Neural cell (in vitro differentiated cells): ENCODE measurements around the gene VPS13D. TPM values are rescaled to one million over a fixed set of nuclear protein-coding genes. Genes with fewer than 3 reads are reported as not detected.

Source experiments
- H2AFZ ChIP-seq: fragments of 200-600, 300-800 bp; sonication (generic), shearing (Covaris generic); 2 replicates; pipeline ENCODE4 v1.6.0; 2014; ENCODE audit warnings: low read depth, mild to moderate bottlenecking, antibody characterized with exemption, low read length, moderate library complexity
- H3F3A ChIP-seq: fragments of 200-600 bp; shearing (Covaris generic); 2 replicates; pipeline ENCODE4 v1.6.1; 2016; ENCODE audit warnings: mild to moderate bottlenecking, moderate library complexity, mixed read lengths, antibody characterized with exemption, low read length; ENCODE audit not compliant: insufficient read depth, poor library complexity, severe bottlenecking
- H3K27ac ChIP-seq: fragments of 200-600, 300-800 bp; sonication (generic), shearing (Covaris generic); 2 replicates; pipeline ENCODE4 v1.5.1; 2014; ENCODE audit warnings: mild to moderate bottlenecking, low read length, moderate library complexity
- H3K27me3 ChIP-seq: fragments of 300-800, 200-600 bp; sonication (generic), shearing (Covaris generic); 2 replicates; pipeline ENCODE4 v1.6.0; 2014; ENCODE audit warnings: mild to moderate bottlenecking, low read depth, low read length, moderate library complexity; ENCODE audit not compliant: insufficient read depth
- H3K36me3 ChIP-seq: fragments of 300-800, 200-600 bp; sonication (generic), shearing (Covaris generic); 2 replicates; pipeline ENCODE4 v1.5.1; 2014; ENCODE audit warnings: mild to moderate bottlenecking, antibody characterized with exemption, low read length, moderate library complexity; ENCODE audit not compliant: insufficient read depth
- H3K4me2 ChIP-seq: fragments of 300-800, 200-600 bp; sonication (generic), shearing (Covaris generic); 2 replicates; pipeline ENCODE4 v1.6.0; 2014; ENCODE audit warnings: mild to moderate bottlenecking, low read length
- H3K4me3 ChIP-seq: fragments of 300-800, 200-600 bp; sonication (generic), shearing (Covaris generic); 2 replicates; pipeline ENCODE4 v1.5.1; 2014; ENCODE audit warnings: mild to moderate bottlenecking, low read length, moderate library complexity
- H3K79me2 ChIP-seq: fragments of 200-600 bp; shearing (Covaris generic); replicated peaks from 2 replicates; pipeline ENCODE4 v1.6.0; 2014; ENCODE audit warnings: mild to moderate bottlenecking, low read length, moderate library complexity; ENCODE audit not compliant: insufficient read depth
- H3K9ac ChIP-seq: fragments of 300-800, 200-600 bp; sonication (generic), shearing (Covaris generic); 2 replicates; pipeline ENCODE4 v1.6.1; 2016; ENCODE audit warnings: mild to moderate bottlenecking, low read length, mixed read lengths
- H3K9me2 ChIP-seq: fragments of 200-600 bp; shearing (Covaris generic); 2 replicates; pipeline ENCODE4 v1.6.1; 2016; ENCODE audit warnings: mild to moderate bottlenecking, low read length, mixed read lengths; ENCODE audit not compliant: insufficient read depth
- H3K9me3 ChIP-seq: fragments of 200-600, 300-800 bp; sonication (generic), shearing (Covaris generic); 2 replicates; pipeline ENCODE4 v1.6.1; 2016; ENCODE audit warnings: mild to moderate bottlenecking, mixed run types, low read length, moderate library complexity, mixed read lengths
- H4K20me1 ChIP-seq: fragments of 200-600 bp; shearing (Covaris generic); 2 replicates; pipeline ENCODE4 v1.6.1; 2016; ENCODE audit warnings: mild to moderate bottlenecking, mixed run types; ENCODE audit not compliant: insufficient read depth
- CTCF ChIP-seq: fragments of 450-650 bp; IDR thresholded peaks from 2 replicates; pipeline ENCODE4 v1.5.1; 2014; ENCODE audit warnings: antibody characterized with exemption, mild to moderate bottlenecking, moderate library complexity; ENCODE audit not compliant: poor library complexity, severe bottlenecking
- EP300 ChIP-seq: fragments of 450-650 bp; conservative IDR thresholded peaks from 2 replicates; pipeline ENCODE4 v1.6.1; 2014; ENCODE audit warnings: antibody characterized with exemption, mild to moderate bottlenecking, moderate library complexity; ENCODE audit not compliant: poor library complexity, severe bottlenecking
- EZH2 ChIP-seq: fragments of 200-600, 300-800 bp; shearing (Covaris generic), sonication (generic); IDR thresholded peaks from 2 replicates; pipeline ENCODE4 v1.6.1; 2014; ENCODE audit warnings: antibody characterized with exemption, low read length, borderline replicate concordance, mild to moderate bottlenecking; ENCODE audit not compliant: insufficient read depth, poor library complexity, severe bottlenecking
- MXI1 ChIP-seq: fragments of 450-650 bp; conservative IDR thresholded peaks from 2 replicates; pipeline ENCODE4 v1.6.1; 2014; ENCODE audit warnings: antibody characterized with exemption, mild to moderate bottlenecking; ENCODE audit not compliant: poor library complexity, severe bottlenecking
- POLR2AphosphoS5 ChIP-seq: IDR thresholded peaks from 2 replicates; pipeline ENCODE4 v1.6.1; 2012
- RAD21 ChIP-seq: fragments of 450-650 bp; conservative IDR thresholded peaks from 2 replicates; pipeline ENCODE4 v1.6.1; 2014; ENCODE audit warnings: antibody characterized with exemption, mild to moderate bottlenecking, moderate library complexity
- REST ChIP-seq: IDR thresholded peaks from 2 replicates; pipeline ENCODE4 v1.6.1; 2012; ENCODE audit warnings: borderline replicate concordance
- SMC3 ChIP-seq: fragments of 450-650 bp; conservative IDR thresholded peaks from 2 replicates; pipeline ENCODE4 v1.6.1; 2014; ENCODE audit warnings: antibody characterized with exemption, mild to moderate bottlenecking, moderate library complexity; ENCODE audit not compliant: poor library complexity
- TAF1 ChIP-seq: IDR thresholded peaks from 2 replicates; pipeline ENCODE4 v1.6.1; 2012; ENCODE audit warnings: low read depth
- polyA plus RNA-seq: library from polyadenylated mRNA; depleted of rRNA; stranded (reverse); fragments of >200 nt; gene quantifications from 2 replicates; pipeline ENCODE4 v1.2.3, GENCODE V29; 2014

Gene VPS13D
- polyA plus RNA-seq, 1 donor from 2014 or later = 24.5 TPM

GRCh38 chr1:12508849-12509248, 279.0 kb downstream of the VPS13D start:
- Histone ChIP-seq H3F3A (no peaks in the 10 kb centered on the region), H3K9me2 (no peaks in the 10 kb centered on the region)

GRCh38 chr1:12511128-12511484, 281.3 kb downstream of the VPS13D start:
- Histone ChIP-seq H4K20me1 (no peaks in the 10 kb centered on the region), H3K27me3 (no peaks in the 10 kb centered on the region), H3K9me2 (no peaks in the 10 kb centered on the region), H3K36me3 (no peaks in the 10 kb centered on the region), H3K9ac (no peak overlapping the region), H3K4me2 (no peak overlapping the region), H3F3A (no peaks in the 10 kb centered on the region), H3K4me3 (no peak overlapping the region), H3K27ac (no peak overlapping the region), H3K79me2 (no peaks in the 10 kb centered on the region), H2AFZ (no peak overlapping the region), H3K9me3 (no peaks in the 10 kb centered on the region)
- no peak for TF ChIP-seq SMC3
- TF ChIP-seq REST = no peak
- no peak for TF ChIP-seq EP300
- TF ChIP-seq RAD21 = no peak
- TF ChIP-seq POLR2AphosphoS5 = no peak
- TF ChIP-seq MXI1 = no peak
- TF ChIP-seq TAF1 = no peak
- no peak for TF ChIP-seq CTCF
- TF ChIP-seq EZH2 = no peak

More at GRCh38 chr1:12508849-12509248, 279.0 kb downstream of the VPS13D start:
- Histone ChIP-seq H3K27me3 (no peaks in the 10 kb centered on the region), H3K79me2 (no peaks in the 10 kb centered on the region), H3K27ac (no peak overlapping the region), H3K4me3 (no peak overlapping the region), H4K20me1 (no peaks in the 10 kb centered on the region), H2AFZ (no peak overlapping the region), H3K4me2 (no peak overlapping the region), H3K36me3 (no peaks in the 10 kb centered on the region), H3K9ac (no peak overlapping the region), H3K9me3 (no peaks in the 10 kb centered on the region)
- no peak for TF ChIP-seq SMC3
